SK-MEL-5 (cell line): ENCODE data around the gene SNTG2. TPM values are rescaled to one million over a fixed set of nuclear protein-coding genes. Genes with fewer than 3 reads are reported as not detected.
A peak's percentile ranks its signal among the peaks of the same experiment; 100 is the strongest.
"Not testable (repeated sequence)": the region's sequence is repeated elsewhere in the genome, so short reads cannot be mapped to it uniquely, and the experiment has no call there.

Experiments
- DNase-seq: peaks from one replicate; pipeline ENCODE4 v3.0.0-alpha.2; 2016; ENCODE audit warnings: low read depth, low spot score
- in situ Hi-C: cut with HindIII; loops from 2 replicates; pipeline ENCODE4 v1.10.0; 2016; ENCODE audit warnings: low sequenced_read_pairs, high pct_unique_total_duplicates, low pct_unique_long_range_greater_than_20kb
- total RNA-seq: library from RNA; depleted of rRNA; stranded (reverse); fragments of >200 nt; shearing (Covaris generic); gene quantifications from 2 replicates; pipeline ENCODE4 v1.2.3, GENCODE V29; 2014

The SNTG2 gene
- total RNA-seq, 1 experiment from 2014 or later: not detected

- DNase-seq: no peak
- in situ Hi-C loops: no loop called here
Measured at GRCh38 chr2:1210352-1210751, 259.7 kb downstream of the SNTG2 start.

GRCh38 chr2:1219901-1220573, 269.4 kb downstream of the SNTG2 start:
- in situ Hi-C loops: no loop called here
- DNase-seq: no peak

GRCh38 chr2:1222056-1222455, 271.4 kb downstream of the SNTG2 start:
- DNase-seq: no peak
- in situ Hi-C loops: no loop called here

- no peak for DNase-seq
- in situ Hi-C loops: no loop called here
Measured at GRCh38 chr2:1223791-1224190, 273.1 kb downstream of the SNTG2 start.

- peak; percentile 65 for DNase-seq
- in situ Hi-C loops: no loop called here
Measured at GRCh38 chr2:1224901-1225300, 274.3 kb downstream of the SNTG2 start.

- no peak for DNase-seq
- in situ Hi-C loops: no loop called here
Measured at GRCh38 chr2:1226766-1227165, 276.1 kb downstream of the SNTG2 start.

GRCh38 chr2:1227274-1227900, 276.7 kb downstream of the SNTG2 start:
- no peak for DNase-seq

GRCh38 chr2:1229596-1229995, 278.9 kb downstream of the SNTG2 start:
- in situ Hi-C loops, DNase-seq: not testable (repeated sequence)

More at GRCh38 chr2:1227274-1227900, 276.7 kb downstream of the SNTG2 start:
- in situ Hi-C loops: no loop called here

GRCh38 chr2:1230155-1230893, 279.7 kb downstream of the SNTG2 start:
- DNase-seq: no peak

GRCh38 chr2:1231466-1232063, 280.9 kb downstream of the SNTG2 start:
- DNase-seq: no peak
- in situ Hi-C loops: no loop called here

More at GRCh38 chr2:1230155-1230893, 279.7 kb downstream of the SNTG2 start:
- in situ Hi-C loops: no loop called here

- peak; percentile 49 for DNase-seq
- in situ Hi-C loops: no loop called here
Measured at GRCh38 chr2:1233281-1233680, 282.6 kb downstream of the SNTG2 start.

- in situ Hi-C loops: no loop called here
- peak; percentile 16 for DNase-seq
Measured at GRCh38 chr2:1234731-1235308, 284.2 kb downstream of the SNTG2 start.

- DNase-seq: no peak
- in situ Hi-C loops: no loop called here
Measured at GRCh38 chr2:1235806-1236205, 285.2 kb downstream of the SNTG2 start.

- in situ Hi-C loops: no loop called here
- no peak for DNase-seq
Measured at GRCh38 chr2:1236606-1237005, 286.0 kb downstream of the SNTG2 start.

GRCh38 chr2:1237783-1238182, 287.1 kb downstream of the SNTG2 start:
- no peak for DNase-seq
- in situ Hi-C loops: no loop called here

GRCh38 chr2:1238598-1239138, 288.0 kb downstream of the SNTG2 start:
- DNase-seq: no peak
- in situ Hi-C loops: no loop called here

- no peak for DNase-seq
- in situ Hi-C loops: no loop called here
Measured at GRCh38 chr2:1245193-1245592, 294.5 kb downstream of the SNTG2 start.

GRCh38 chr2:1246239-1246638, 295.6 kb downstream of the SNTG2 start:
- no peak for DNase-seq
- in situ Hi-C loops: no loop called here
